Activated CD4-positive, alpha-beta T cell treated with anti-CD3 and anti-CD28 coated beads for 36 hours (primary cell): ENCODE data around the gene IL17D. TPM values are rescaled to one million over a fixed set of nuclear protein-coding genes. Genes with fewer than 3 reads are reported as not detected.
A peak's percentile ranks its signal among the peaks of the same experiment; 100 is the strongest.

Experiments used
- ATAC-seq: fragments of 200-7000 bp; cut with Tn5 transposase; one replicate; pipeline ENCODE4 v1.10.0; 2021; ENCODE audit warnings: mild to moderate bottlenecking, moderate library complexity
- CTCF ChIA-PET: fragments of 350-600 bp; sonication (Branson Sonifier 250); formaldehyde crosslinking; loops from one replicate; lab custom pipeline; 2021; ENCODE audit warnings: antibody characterized with exemption; lab: Charles Lee
- POLR2A ChIA-PET: fragments of 350-600 bp; sonication (Branson Sonifier 250); formaldehyde crosslinking; loops from one replicate; lab custom pipeline; 2021; ENCODE audit warnings: antibody characterized with exemption, inconsistent platforms; lab: Charles Lee
- DNase-seq: peaks from one replicate; pipeline ENCODE4 v3.0.0-alpha.2; 2020
- H3K27ac Mint-ChIP-seq: one replicate; pipeline ENCODE4 v1.8.0; 2021; ENCODE audit warnings: mixed read lengths
- H3K27me3 Mint-ChIP-seq: one replicate; pipeline ENCODE4 v1.8.0; 2021; ENCODE audit warnings: mixed read lengths
- H3K36me3 Mint-ChIP-seq: one replicate; pipeline ENCODE4 v1.8.0; 2021; ENCODE audit warnings: low read depth, mixed read lengths
- H3K4me1 Mint-ChIP-seq: one replicate; pipeline ENCODE4 v1.8.0; 2021; ENCODE audit warnings: mixed read lengths
- H3K4me3 Mint-ChIP-seq: one replicate; pipeline ENCODE4 v1.8.0; 2021; ENCODE audit warnings: mild to moderate bottlenecking, moderate library complexity, mixed read lengths
- H3K9me3 Mint-ChIP-seq: one replicate; pipeline ENCODE4 v1.8.0; 2021; ENCODE audit warnings: low read depth, mixed read lengths
- intact Hi-C, 2 experiments: fragments of 100-400 bp; cut with DNase I in 1 of 2; cut with micrococcal nuclease in 1 of 2; formaldehyde crosslinking; loops; one replicate each; pipeline versions ENCODE4 v1.14.2 to v1.15.1; 2022 to 2024; cut with DNase I, micrococcal nuclease
- total RNA-seq, 2 experiments: library from RNA; stranded (reverse); gene quantifications; one replicate each; pipeline ENCODE4 v1.2.3, GENCODE V29; 2021

IL17D gene
- total RNA-seq, 2 experiments from 2014 or later: 0.19 to 0.21 TPM

DNA sequence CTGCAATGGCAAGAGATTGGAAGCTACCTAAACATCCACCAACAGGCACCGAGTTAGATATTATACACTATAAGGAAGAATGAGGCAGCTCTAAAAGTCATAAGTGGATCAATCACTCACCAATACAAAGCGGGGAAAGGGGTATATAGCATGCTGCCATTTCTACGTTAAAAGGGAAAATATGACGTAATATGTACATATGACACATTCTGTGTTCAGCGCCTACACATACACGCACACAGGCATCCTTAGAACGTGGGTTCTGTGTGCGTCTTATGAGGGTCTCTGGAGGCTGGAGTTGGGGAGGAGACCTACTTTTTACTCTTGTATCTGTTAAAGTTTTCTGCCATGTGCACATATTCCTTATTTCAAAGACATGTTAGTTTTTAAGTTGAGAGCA is 5.9 kb downstream of the IL17D start:
- Mint-ChIP-seq H3K36me3 (no peaks in the 10 kb centered on the region), H3K9me3 (no peaks in the 10 kb centered on the region), H3K27me3 (peaks cover 11% of the 10 kb centered on the region), H3K4me1 (peaks cover 12% of the 10 kb centered on the region), H3K27ac (no peak overlapping the region), H3K4me3 (no peak overlapping the region)
- intact Hi-C loops: loop anchor here (10.0 kb wide), 2 partner anchors 145 to 465 kb away; partner anchors contain the start of genes IFT88 (in 1 of the 2), MRPL57 (in 1 of the 2) and SKA3 (in 1 of the 2)
- no peak for ATAC-seq
- ChIA-PET POLR2A (interaction anchor here (0.5 kb wide), 1 partner anchor 199 kb away, joined by 3 read pairs; no protein-coding TSS in a partner anchor), CTCF (interaction anchor here (0.8 to 1.3 kb wide), 3 partner anchors 13 to 376 kb away, joined by 3 read pairs; partner anchors contain the start of gene EEF1AKMT1)
- DNase-seq: no peak

DNA sequence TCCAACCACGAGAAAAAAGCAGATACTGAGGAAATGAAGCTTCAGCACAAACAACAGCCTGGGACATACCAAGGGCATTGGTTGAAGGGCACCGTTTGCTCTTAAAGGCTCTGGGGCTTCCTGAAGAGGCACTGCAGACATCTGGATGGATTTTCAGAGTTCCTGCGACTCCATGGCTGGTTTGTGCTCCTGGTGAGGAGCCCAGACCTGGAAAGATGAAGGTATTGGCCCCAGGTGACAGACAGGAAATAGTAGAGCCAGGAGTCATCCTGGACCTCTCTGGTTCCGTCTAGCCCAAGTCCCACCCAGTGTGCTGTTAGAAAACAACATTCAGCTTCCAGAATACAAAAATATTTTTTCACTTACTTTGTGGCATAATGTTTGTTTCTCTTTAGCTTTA is 6.3 kb downstream of the IL17D start:
- H3K4me1 Mint-ChIP-seq: peaks cover 12% of the 10 kb centered on the region
- H3K27ac Mint-ChIP-seq: no peak overlapping the region
- DNase-seq: no peak
- no peak overlapping the region for H3K4me3 Mint-ChIP-seq
- intact Hi-C loops: loop anchor here (10.0 kb wide), 2 partner anchors 145 to 465 kb away; partner anchors contain the start of genes IFT88 (in 1 of the 2), MRPL57 (in 1 of the 2) and SKA3 (in 1 of the 2)
- CTCF ChIA-PET: interaction anchor here (0.8 to 1.3 kb wide), 3 partner anchors 12 to 64 kb away, joined by 3 read pairs; partner anchors contain the start of gene EEF1AKMT1
- no peak for ATAC-seq
- no peaks in the 10 kb centered on the region for H3K36me3 Mint-ChIP-seq
- peaks cover 11% of the 10 kb centered on the region for H3K27me3 Mint-ChIP-seq
- no peaks in the 10 kb centered on the region for H3K9me3 Mint-ChIP-seq
- POLR2A ChIA-PET: no interaction called here

DNA sequence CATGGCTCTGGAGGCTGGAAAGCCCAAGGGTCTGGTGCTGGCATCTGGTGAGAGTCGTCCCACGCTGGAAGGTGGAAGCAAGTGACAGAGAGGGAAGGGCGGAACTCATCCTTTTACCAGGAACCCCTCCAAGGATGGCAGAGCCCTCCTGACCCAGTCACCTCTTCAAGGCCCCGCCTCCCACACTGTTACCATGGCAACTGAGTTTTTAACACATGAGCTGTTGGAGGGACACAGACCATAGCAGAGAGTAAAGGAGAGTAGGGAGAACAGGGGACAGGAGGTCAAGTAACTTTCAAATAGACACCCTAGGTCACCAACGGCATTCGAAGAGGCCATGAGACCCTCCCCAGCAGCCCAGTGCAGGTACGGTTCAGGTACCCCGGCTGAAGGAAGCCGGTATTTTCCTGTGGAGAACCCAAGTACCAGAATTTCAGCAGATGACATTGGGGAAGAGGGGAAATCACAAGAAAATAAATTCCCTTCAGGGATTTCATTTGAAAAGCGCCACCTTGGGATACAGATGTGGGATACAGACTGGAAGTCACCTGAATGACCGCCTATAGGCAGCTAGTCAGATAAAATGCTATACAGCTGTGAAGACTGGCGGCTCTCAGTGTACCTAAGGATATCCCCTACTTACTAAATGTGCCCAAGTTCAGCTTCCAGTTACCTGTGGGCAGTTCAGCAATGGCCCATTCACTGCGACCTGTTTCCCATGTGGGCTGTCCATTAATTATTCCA is 8.0 kb downstream of the IL17D start:
- no peak for ATAC-seq
- H3K4me1 Mint-ChIP-seq: peaks cover 12% of the 10 kb centered on the region
- H3K27ac Mint-ChIP-seq: no peak overlapping the region
- intact Hi-C loops: loop anchor here (1.0 to 2.0 kb wide), 5 partner anchors 61 to 217 kb away; partner anchors contain the start of gene EEF1AKMT1 (in 1 of the 2)
- peaks cover 11% of the 10 kb centered on the region for H3K27me3 Mint-ChIP-seq
- no peak overlapping the region for H3K4me3 Mint-ChIP-seq
- ChIA-PET POLR2A (no interaction called here), CTCF (interaction anchor here (0.6 to 1.4 kb wide), 13 partner anchors 9 to 529 kb away, joined by 3 to 4 read pairs (median 3); no protein-coding TSS in a partner anchor)
- no peaks in the 10 kb centered on the region for H3K9me3 Mint-ChIP-seq
- DNase-seq: peak; percentile 25
- H3K36me3 Mint-ChIP-seq: no peaks in the 10 kb centered on the region

DNA sequence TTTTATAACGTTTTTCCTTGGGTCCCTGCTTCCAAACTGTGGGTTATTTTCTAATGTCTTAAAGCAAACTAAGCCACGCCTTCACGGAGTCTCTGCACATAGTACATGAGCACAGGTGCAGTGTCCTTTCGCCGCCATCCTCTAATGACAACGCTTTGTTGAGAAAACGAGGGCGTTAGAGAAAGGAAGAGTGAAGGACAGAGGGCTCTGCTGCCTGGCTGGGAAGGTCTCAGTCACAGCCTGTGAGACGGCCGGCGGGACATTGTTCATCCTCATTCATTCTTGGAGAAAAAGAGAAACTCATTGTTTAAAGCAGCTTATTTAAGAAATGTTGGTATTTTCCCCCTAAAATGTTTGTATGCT is 9.5 kb downstream of the IL17D start:
- Mint-ChIP-seq H3K27me3 (peaks cover 11% of the 10 kb centered on the region), H3K4me3 (no peak overlapping the region), H3K9me3 (no peaks in the 10 kb centered on the region), H3K4me1 (peaks cover 12% of the 10 kb centered on the region), H3K36me3 (no peaks in the 10 kb centered on the region), H3K27ac (no peak overlapping the region)
- CTCF ChIA-PET: interaction anchor here (0.6 kb wide), 1 partner anchor 89 kb away, joined by 4 read pairs; no protein-coding TSS in a partner anchor
- no peak for DNase-seq
- intact Hi-C loops: loop anchor here (1.0 to 2.0 kb wide), 3 partner anchors 60 to 218 kb away; partner anchors contain the start of gene EEF1AKMT1 (in 1 of the 2)
- POLR2A ChIA-PET: interaction anchor here (0.6 kb wide), 1 partner anchor 212 kb away, joined by 4 read pairs; no protein-coding TSS in a partner anchor
- ATAC-seq: no peak

DNA sequence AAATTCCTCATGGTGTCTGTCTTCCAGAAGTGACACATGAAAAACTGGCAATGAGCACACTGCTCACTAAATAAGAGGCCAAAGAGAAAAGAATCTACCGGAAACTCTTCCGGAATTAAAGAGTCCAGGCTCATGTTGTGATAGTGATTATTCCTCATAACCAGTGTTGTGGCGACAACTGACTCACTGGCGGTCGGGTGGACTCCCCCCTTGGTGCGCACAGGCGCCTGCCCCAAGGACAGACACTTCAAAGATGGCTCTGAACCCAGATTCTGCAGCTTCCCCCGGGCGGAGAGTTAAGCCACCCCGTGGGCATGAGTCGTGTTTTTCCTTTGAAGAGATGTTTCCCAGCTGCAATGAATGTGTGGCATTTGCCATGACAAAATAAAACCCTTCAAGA is 10.3 kb downstream of the IL17D start:
- no peak overlapping the region for H3K27ac Mint-ChIP-seq
- peaks cover 11% of the 10 kb centered on the region for H3K27me3 Mint-ChIP-seq
- no peaks in the 10 kb centered on the region for H3K9me3 Mint-ChIP-seq
- ChIA-PET CTCF (interaction anchor here (0.6 to 1.2 kb wide), 6 partner anchors 9 to 336 kb away, joined by 3 to 5 read pairs (median 4); no protein-coding TSS in a partner anchor), POLR2A (no interaction called here)
- peaks cover 12% of the 10 kb centered on the region for H3K4me1 Mint-ChIP-seq
- no peaks in the 10 kb centered on the region for H3K36me3 Mint-ChIP-seq
- no peak overlapping the region for H3K4me3 Mint-ChIP-seq
- DNase-seq: peak; percentile 30
- no peak for ATAC-seq
- intact Hi-C loops: loop anchor here (1.0 to 2.0 kb wide), 3 partner anchors 59 to 219 kb away; partner anchors contain the start of gene EEF1AKMT1 (in 1 of the 2)

DNA sequence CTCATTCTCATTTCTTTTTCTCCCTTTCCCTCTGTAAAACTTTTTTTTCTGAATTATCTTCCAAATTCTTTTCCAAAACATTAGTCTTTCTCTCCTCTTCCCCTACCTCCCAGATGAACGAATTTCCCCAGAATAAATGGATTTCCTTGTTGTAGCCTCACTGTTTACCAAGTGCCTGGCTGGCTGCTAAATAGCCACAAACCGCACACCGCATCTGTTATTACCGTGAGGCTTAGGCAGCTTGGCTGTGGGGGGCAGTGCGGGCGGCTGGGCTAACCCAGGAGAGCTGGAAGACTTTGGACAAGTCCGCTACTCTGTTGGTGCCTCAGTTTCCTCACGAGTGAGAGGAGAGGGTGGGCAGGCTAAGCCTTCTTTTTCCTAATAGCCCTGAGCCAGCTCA is 10.7 kb downstream of the IL17D start:
- Mint-ChIP-seq H3K4me1 (peaks cover 12% of the 10 kb centered on the region), H3K9me3 (no peaks in the 10 kb centered on the region), H3K27ac (no peak overlapping the region), H3K36me3 (no peaks in the 10 kb centered on the region), H3K27me3 (peaks cover 11% of the 10 kb centered on the region), H3K4me3 (no peak overlapping the region)
- DNase-seq (no peak), ATAC-seq (no peak)
- CTCF ChIA-PET: interaction anchor here (0.6 to 1.2 kb wide), 5 partner anchors 9 to 335 kb away, joined by 3 to 5 read pairs (median 4); no protein-coding TSS in a partner anchor
- intact Hi-C loops: no loop called here
- POLR2A ChIA-PET: no interaction called here

DNA sequence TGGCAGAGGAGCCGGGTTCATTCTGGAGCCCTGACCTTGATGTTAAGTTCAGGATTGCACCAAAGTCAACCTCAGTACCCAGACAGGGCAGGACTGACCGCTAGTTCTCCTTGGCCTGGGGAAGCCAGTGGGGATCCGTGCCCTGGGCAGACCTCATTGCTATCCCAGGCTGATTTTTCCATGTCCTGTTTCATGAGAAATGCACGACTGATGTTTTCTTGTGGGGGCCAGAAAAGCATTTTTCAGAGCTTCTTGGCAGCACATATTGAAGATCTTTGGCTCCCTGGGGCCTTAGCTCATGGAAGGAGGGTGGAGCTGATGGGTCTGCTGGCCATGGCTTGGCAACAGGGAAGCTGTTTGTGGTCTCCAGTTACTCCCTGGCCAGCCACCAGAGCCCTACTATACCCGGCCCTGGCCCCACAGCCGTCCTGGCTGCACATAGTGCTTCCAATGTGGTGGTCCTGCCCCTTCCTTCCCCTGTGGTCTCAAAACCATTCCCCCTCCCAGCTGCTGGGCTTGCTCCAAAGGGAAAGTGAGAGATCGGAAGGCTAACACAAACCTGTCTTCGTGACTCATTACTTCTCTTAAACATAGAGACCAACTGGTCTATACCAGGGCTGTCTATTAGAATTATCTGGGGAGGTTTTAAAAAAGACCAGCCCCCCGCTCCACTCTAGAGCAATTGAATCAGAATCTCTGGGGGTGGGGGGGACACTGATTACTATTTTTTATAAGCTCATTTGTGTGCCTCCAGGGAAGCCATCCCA is 11.2 kb downstream of the IL17D start:
- peaks cover 11% of the 10 kb centered on the region for H3K27me3 Mint-ChIP-seq
- CTCF ChIA-PET: interaction anchor here (0.5 to 3.2 kb wide), 11 partner anchors 8 to 229 kb away, joined by 3 to 15 read pairs (median 4); no protein-coding TSS in a partner anchor
- ATAC-seq: no peak
- H3K36me3 Mint-ChIP-seq: no peaks in the 10 kb centered on the region
- POLR2A ChIA-PET: no interaction called here
- H3K4me1 Mint-ChIP-seq: peaks cover 12% of the 10 kb centered on the region
- H3K9me3 Mint-ChIP-seq: no peaks in the 10 kb centered on the region
- intact Hi-C loops: no loop called here
- no peak overlapping the region for H3K4me3 Mint-ChIP-seq
- DNase-seq: no peak
- H3K27ac Mint-ChIP-seq: no peak overlapping the region

DNA sequence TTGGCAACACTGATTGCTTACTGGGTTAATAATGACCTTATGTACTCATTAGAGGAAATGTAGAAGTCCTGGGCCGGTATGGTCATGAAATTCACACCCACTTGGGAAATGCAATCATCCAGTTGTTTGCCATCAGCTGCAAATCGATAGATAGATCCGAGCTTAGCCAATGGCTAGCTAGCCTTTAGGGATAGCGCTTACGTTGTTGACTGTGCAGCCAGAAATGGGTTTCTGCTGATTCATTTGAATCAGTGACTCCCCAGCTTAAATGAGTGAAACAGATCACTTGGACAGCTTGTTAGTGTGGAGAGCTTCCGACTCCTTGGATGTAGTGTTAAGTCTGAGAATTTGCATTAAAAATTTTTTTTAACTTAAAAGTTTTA is 11.8 kb downstream of the IL17D start:
- peaks cover 11% of the 10 kb centered on the region for H3K27me3 Mint-ChIP-seq
- H3K4me3 Mint-ChIP-seq: no peak overlapping the region
- ChIA-PET CTCF (interaction anchor here (0.5 to 3.2 kb wide), 7 partner anchors 9 to 228 kb away, joined by 3 to 15 read pairs (median 4); no protein-coding TSS in a partner anchor), POLR2A (no interaction called here)
- H3K36me3 Mint-ChIP-seq: no peaks in the 10 kb centered on the region
- no peak for ATAC-seq
- H3K27ac Mint-ChIP-seq: no peak overlapping the region
- H3K4me1 Mint-ChIP-seq: peaks cover 12% of the 10 kb centered on the region
- no peak for DNase-seq
- H3K9me3 Mint-ChIP-seq: no peaks in the 10 kb centered on the region
- intact Hi-C loops: no loop called here

DNA sequence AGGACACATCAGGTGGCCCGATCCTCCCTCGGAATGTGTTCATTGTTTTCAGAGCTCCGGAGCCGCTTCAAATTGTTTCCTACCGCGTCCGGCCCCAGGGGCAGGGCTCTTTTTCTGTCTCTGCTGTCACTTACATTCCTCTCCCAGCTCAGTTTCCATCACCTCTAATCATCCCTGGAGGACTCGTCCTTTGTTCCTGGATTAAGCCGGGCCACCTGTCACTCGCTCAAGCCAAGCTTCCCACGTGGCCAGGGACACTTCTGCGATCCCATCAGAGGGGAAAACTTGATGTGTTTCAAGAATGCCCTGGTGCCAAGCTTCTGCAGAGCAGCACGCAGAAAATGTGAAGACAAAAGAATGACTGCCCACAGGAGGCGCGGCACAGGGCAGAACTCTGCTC is 13.5 kb downstream of the IL17D start:
- CTCF ChIA-PET: interaction anchor here (0.6 to 3.2 kb wide), 5 partner anchors 13 to 338 kb away, joined by 3 to 15 read pairs (median 3); partner anchors contain the start of gene IL17D
- Mint-ChIP-seq H3K4me1 (peaks cover 14% of the 10 kb centered on the region), H3K27me3 (peaks cover 22% of the 10 kb centered on the region), H3K4me3 (no peak overlapping the region), H3K9me3 (no peaks in the 10 kb centered on the region), H3K27ac (no peak overlapping the region), H3K36me3 (no peaks in the 10 kb centered on the region)
- POLR2A ChIA-PET: no interaction called here
- DNase-seq (no peak), ATAC-seq (no peak)
- intact Hi-C loops: no loop called here

DNA sequence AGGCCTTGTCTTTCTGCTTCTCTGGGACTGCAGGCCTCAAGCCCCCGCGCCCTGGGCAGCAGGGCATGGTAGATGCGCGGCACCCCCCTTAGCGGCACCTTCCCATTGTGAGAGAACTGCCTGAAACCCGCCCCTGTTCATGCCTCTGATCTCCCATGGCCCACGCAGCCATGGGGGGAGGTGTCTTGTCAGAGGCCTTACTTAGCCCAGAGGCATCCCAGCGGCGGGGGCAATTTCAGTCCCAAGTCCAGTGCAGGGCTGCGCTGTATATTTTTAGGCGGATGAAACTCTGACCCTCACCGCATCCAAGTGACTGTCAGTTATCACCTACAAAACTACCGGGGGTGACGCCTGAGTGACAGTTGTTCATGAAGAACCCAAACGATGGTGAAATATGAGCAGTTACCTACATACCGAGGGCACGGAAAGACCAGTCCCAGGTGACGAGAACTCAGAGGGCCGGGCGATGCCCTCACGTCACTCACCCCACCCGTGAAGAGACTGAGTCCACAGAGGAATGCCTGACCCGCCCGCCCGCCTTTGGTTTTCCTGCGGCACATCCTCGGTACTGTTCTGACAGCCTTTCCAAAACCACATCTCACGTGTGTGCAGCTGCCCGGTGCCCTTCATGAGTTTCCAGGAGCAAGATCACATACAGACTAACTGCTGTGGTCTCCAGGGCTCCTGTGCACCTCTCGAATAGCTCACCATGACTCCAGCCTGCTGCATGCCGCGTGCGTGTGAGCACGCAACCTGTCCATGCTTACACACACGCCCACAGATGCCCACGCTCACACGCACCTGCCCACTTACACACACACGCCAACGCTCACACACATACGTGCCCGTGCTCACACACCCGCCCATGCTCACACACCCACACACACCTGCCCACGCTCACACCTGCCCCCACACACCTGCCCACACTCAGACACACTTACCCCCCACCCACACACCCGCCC is 14.4 kb downstream of the IL17D start:
- CTCF ChIA-PET: interaction anchor here (1.0 to 3.2 kb wide), 2 partner anchors 110 to 225 kb away, joined by 3 to 15 read pairs; no protein-coding TSS in a partner anchor
- intact Hi-C loops: no loop called here
- POLR2A ChIA-PET: interaction anchor here (0.5 kb wide), 1 partner anchor 210 kb away, joined by 7 read pairs; no protein-coding TSS in a partner anchor
- Mint-ChIP-seq H3K36me3 (no peaks in the 10 kb centered on the region), H3K4me3 (no peak overlapping the region), H3K9me3 (no peaks in the 10 kb centered on the region), H3K27me3 (peaks cover 25% of the 10 kb centered on the region), H3K4me1 (peaks cover 14% of the 10 kb centered on the region), H3K27ac (no peak overlapping the region)
- no peak for DNase-seq
- no peak for ATAC-seq
